SH-SY5Y (cell line): Measurements from ENCODE around the gene HMGB4.

Source experiments
- GATA2 ChIP-seq: IDR thresholded peaks from 2 replicates; pipeline ENCODE4 v1.6.1; 2011; ENCODE audit warnings: mild to moderate bottlenecking, low read depth, low read length
- GATA3 ChIP-seq: IDR thresholded peaks from 2 replicates; pipeline ENCODE4 v1.6.1; 2011; ENCODE audit warnings: low read depth, mild to moderate bottlenecking, low read length, moderate library complexity

GRCh38 chr1:33815061-33815460 is 48.8 kb upstream of the HMGB4 start:
- TF ChIP-seq GATA3 (no peak), GATA2 (no peak)
